ENCODE results near the gene TOP2A. TPM values are rescaled to one million over a fixed set of nuclear protein-coding genes. Genes with fewer than 3 reads are reported as not detected.

The TOP2A gene
- polyA plus RNA-seq, 1 of the 3 experiments (the other 2 are of a cell fraction): 20.6 TPM

- DNase-seq: no peak
- peak overlapping the region in 1 of 2 experiments; percentile 92; a peak in 2 of 4 replicates for H3K27ac ChIP-seq (ENCODE audit: low read depth in 2 of 2, low read length in 1 of 2)
- no peaks in the 10 kb centered on the region for H3K79me2 ChIP-seq (ENCODE audit: insufficient read depth)
- CTCF ChIA-PET: interaction anchor here (1.1 to 16.9 kb wide), 14 partner anchors 9 to 158 kb away, joined by 3 to 265 read pairs (median 7); partner anchors contain the start of gene IGFBP4
- H2AFZ ChIP-seq (ENCODE audit: low read depth): no peak overlapping the region
- H3K4me3 ChIP-seq (ENCODE audit: low read depth in 2 of 2, low read length in 1 of 2): no peak overlapping the region
- no peaks in the 10 kb centered on the region for H3K9me2 ChIP-seq
- no peaks in the 10 kb centered on the region for H4K20me1 ChIP-seq (ENCODE audit: insufficient read depth)
- WGBS (ENCODE audit: low lambda C conversion rate): 77% methylated on average over 8 of the region's 9 CpGs
- peaks cover 30 to 73% of the 10 kb centered on the region in 2 experiments for H3K4me1 ChIP-seq (ENCODE audit: control insufficient read depth in 1 of 2, insufficient read depth in 2 of 2, low read depth in 1 of 2, low read length in 1 of 2)
- no peaks in the 10 kb centered on the region for H3K27me3 ChIP-seq (ENCODE audit: insufficient read depth)
- TF ChIP-seq MXI1 (IDR thresholded peaks at IDR 0.05; ENCODE audit: low read depth, low read length): 0 out of 2 replicates have a peak, but pooled peaks have one; percentile 25
- TF ChIP-seq TCF12 (IDR thresholded peaks at IDR 0.05): no peak
- no peak for TF ChIP-seq ZBTB33 (IDR thresholded peaks at IDR 0.05; ENCODE audit: borderline replicate concordance, low read depth)
- TF ChIP-seq MEF2A (IDR thresholded peaks at IDR 0.05; ENCODE audit: borderline replicate concordance, low read depth): no peak
- no peak for TF ChIP-seq RXRA (IDR thresholded peaks at IDR 0.05; ENCODE audit: borderline replicate concordance, low read depth)
- no peak for TF ChIP-seq EZH2phosphoT487 (IDR thresholded peaks at IDR 0.05; ENCODE audit: borderline replicate concordance, low read depth)
- H3K9me3 ChIP-seq: no peaks in the 10 kb centered on the region
- H3F3A ChIP-seq (replicated peaks; ENCODE audit: insufficient read depth): peaks cover 4% of the 10 kb centered on the region
- H3K9ac ChIP-seq: no peak overlapping the region
- POLR2A ChIA-PET: interaction anchor here (0.5 to 2.8 kb wide), 9 partner anchors 9 to 154 kb away, joined by 3 to 15 read pairs (median 5); partner anchors contain the start of gene IGFBP4
- H3K36me3 ChIP-seq (replicated peaks in 1 of 2; ENCODE audit: control insufficient read depth in 1 of 2, insufficient read depth in 2 of 2, low read length in 1 of 2): peaks cover 6 to 7% of the 10 kb centered on the region in 2 experiments
- no peak overlapping the region for H3K4me2 ChIP-seq
Observed at GRCh38 chr17:40460968-40461731, 43.5 kb upstream of the TOP2A start.

DNA sequence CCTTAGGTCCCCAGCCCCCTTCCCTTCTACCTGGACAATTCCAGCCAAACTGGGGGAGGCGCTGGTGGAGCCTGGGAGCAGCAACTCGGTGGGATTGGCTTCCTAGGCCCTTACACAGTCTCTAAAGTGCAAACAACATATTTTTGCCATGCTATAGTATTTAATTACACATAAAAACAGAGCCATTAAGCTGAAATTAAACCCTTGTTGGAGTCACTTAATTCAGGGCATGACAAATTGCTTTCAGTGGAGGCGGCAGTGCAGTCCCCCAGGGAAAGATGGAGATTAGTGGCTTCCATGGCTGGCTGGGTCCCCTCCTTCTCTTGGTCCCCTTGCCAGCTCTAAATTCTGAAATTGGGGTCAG lies 42.9 kb upstream of the TOP2A start:
- H3K27ac ChIP-seq (ENCODE audit: low read depth in 2 of 2, low read length in 1 of 2): peak overlapping the region in 1 of 2 experiments; percentile 92; a peak in 2 of 4 replicates
- H2AFZ ChIP-seq (ENCODE audit: low read depth): no peak overlapping the region
- POLR2A ChIA-PET: interaction anchor here (1.3 to 2.8 kb wide), 5 partner anchors 9 to 153 kb away, joined by 3 to 15 read pairs (median 5); no protein-coding TSS in a partner anchor
- H3K9me2 ChIP-seq: no peaks in the 10 kb centered on the region
- no peaks in the 10 kb centered on the region for H3K27me3 ChIP-seq (ENCODE audit: insufficient read depth)
- peaks cover 7% of the 10 kb centered on the region for H3F3A ChIP-seq (replicated peaks; ENCODE audit: insufficient read depth)
- peaks cover 30 to 73% of the 10 kb centered on the region in 2 experiments for H3K4me1 ChIP-seq (ENCODE audit: control insufficient read depth in 1 of 2, insufficient read depth in 2 of 2, low read depth in 1 of 2, low read length in 1 of 2)
- peak; percentile 78 for DNase-seq
- no peaks in the 10 kb centered on the region for H3K79me2 ChIP-seq (ENCODE audit: insufficient read depth)
- peaks cover 11 to 12% of the 10 kb centered on the region in 2 experiments for H3K36me3 ChIP-seq (replicated peaks in 1 of 2; ENCODE audit: control insufficient read depth in 1 of 2, insufficient read depth in 2 of 2, low read length in 1 of 2)
- H3K4me2 ChIP-seq: no peak overlapping the region
- H3K9me3 ChIP-seq: no peaks in the 10 kb centered on the region
- H4K20me1 ChIP-seq (ENCODE audit: insufficient read depth): no peaks in the 10 kb centered on the region
- no peak overlapping the region for H3K4me3 ChIP-seq (ENCODE audit: low read depth in 2 of 2, low read length in 1 of 2)
- TF ChIP-seq TCF12 (IDR thresholded peaks at IDR 0.05) (peak; percentile 42; the same call in 1 of the 2 replicates), TAF1 (IDR thresholded peaks at IDR 0.05; ENCODE audit: borderline replicate concordance, low read depth, low read length) (no peak), FOXJ3 (CRISPR knock-in tag; IDR thresholded peaks at IDR 0.05) (0 out of 2 replicates have a peak, but pooled peaks have one; percentile 39), TEAD4 (IDR thresholded peaks at IDR 0.05; ENCODE audit: borderline replicate concordance, insufficient read depth) (0 out of 2 replicates have a peak, but pooled peaks have one; percentile 6), RCOR1 (IDR thresholded peaks at IDR 0.05; ENCODE audit: low read length) (peak; percentile 96), NRF1 (IDR thresholded peaks at IDR 0.05; ENCODE audit: low read depth, low read length) (no peak), SIN3A (IDR thresholded peaks at IDR 0.05; ENCODE audit: borderline replicate concordance, low read depth, low read length) (0 out of 2 replicates have a peak, but pooled peaks have one; percentile 24), MXI1 (IDR thresholded peaks at IDR 0.05; ENCODE audit: low read depth, low read length) (peak; percentile 54; the same call in 1 of the 2 replicates), EZH2phosphoT487 (IDR thresholded peaks at IDR 0.05; ENCODE audit: borderline replicate concordance, low read depth) (no peak), YY1 (IDR thresholded peaks at IDR 0.05; ENCODE audit: low read depth) (no peak), GATA2 (CRISPR knock-in tag; IDR thresholded peaks at IDR 0.05) (peak; percentile 82), CHD2 (IDR thresholded peaks at IDR 0.05; ENCODE audit: low read length, partially characterized antibody) (peak; percentile 69), EP300 (IDR thresholded peaks at IDR 0.05; ENCODE audit: borderline replicate concordance in 1 of 2, low read depth in 1 of 2, low read length in 1 of 2) (peak in 1 of 2 experiments; percentile 92; a peak in 2 of 4 replicates), GABPA (IDR thresholded peaks at IDR 0.05; ENCODE audit: low read depth) (no peak)
- TF ChIP-seq, protein P1, sequence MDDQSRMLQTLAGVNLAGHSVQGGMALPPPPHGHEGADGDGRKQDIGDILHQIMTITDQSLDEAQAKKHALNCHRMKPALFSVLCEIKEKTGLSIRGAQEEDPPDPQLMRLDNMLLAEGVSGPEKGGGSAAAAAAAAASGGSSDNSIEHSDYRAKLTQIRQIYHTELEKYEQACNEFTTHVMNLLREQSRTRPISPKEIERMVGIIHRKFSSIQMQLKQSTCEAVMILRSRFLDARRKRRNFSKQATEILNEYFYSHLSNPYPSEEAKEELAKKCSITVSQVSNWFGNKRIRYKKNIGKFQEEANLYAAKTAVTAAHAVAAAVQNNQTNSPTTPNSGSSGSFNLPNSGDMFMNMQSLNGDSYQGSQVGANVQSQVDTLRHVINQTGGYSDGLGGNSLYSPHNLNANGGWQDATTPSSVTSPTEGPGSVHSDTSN (IDR thresholded peaks at IDR 0.05): 0 out of 2 replicates have a peak, but pooled peaks have one; percentile 4
- WGBS (ENCODE audit: low lambda C conversion rate): 72% methylated on average over 3 of the region's 3 CpGs
- H3K9ac ChIP-seq: no peak overlapping the region
- CTCF ChIA-PET: interaction anchor here (1.1 to 16.9 kb wide), 11 partner anchors 11 to 157 kb away, joined by 3 to 265 read pairs (median 7); partner anchors contain the start of gene IGFBP4
